GM23338 (cell line): ENCODE results near the gene GNAI2. TPM values are rescaled to one million over a fixed set of nuclear protein-coding genes. Genes with fewer than 3 reads are reported as not detected.

Source experiments
- ATAC-seq: fragments of 200-7000 bp; cut with Tn5 transposase; 3 replicates; pipeline ENCODE4 v1.9.1; 2020
- DNase-seq: peaks from one replicate; pipeline ENCODE4 v3.0.0-alpha.2; 2015; ENCODE audit warnings: low spot score
- H2AFZ ChIP-seq: fragments of 200-600 bp; sonication (generic); 2 replicates; pipeline ENCODE4 v1.8.0; 2016; ENCODE audit warnings: antibody characterized with exemption, mild to moderate bottlenecking, moderate library complexity
- H3F3A ChIP-seq: fragments of 200-600 bp; sonication (generic); replicated peaks from 2 replicates; pipeline ENCODE4 v1.8.0; 2017; ENCODE audit warnings: antibody characterized with exemption, mixed run types, low read depth
- H3K27ac ChIP-seq: fragments of 200-600 bp; sonication (generic); 2 replicates; pipeline ENCODE4 v1.6.1; 2016; ENCODE audit warnings: low read depth
- H3K27me3 ChIP-seq: fragments of 200-600 bp; sonication (generic); 2 replicates; pipeline ENCODE4 v1.8.0; 2016; ENCODE audit warnings: mild to moderate bottlenecking, mixed run types, moderate library complexity; ENCODE audit not compliant: insufficient read depth
- H3K36me3 ChIP-seq: fragments of 200-600 bp; sonication (generic); 2 replicates; pipeline ENCODE4 v1.8.0; 2016; ENCODE audit warnings: mild to moderate bottlenecking; ENCODE audit not compliant: insufficient read depth
- H3K4me1 ChIP-seq: fragments of 200-600 bp; sonication (generic); 2 replicates; pipeline ENCODE4 v1.8.0; 2016; ENCODE audit warnings: mild to moderate bottlenecking, moderate library complexity; ENCODE audit not compliant: insufficient read depth
- H3K4me2 ChIP-seq: fragments of 200-600 bp; sonication (generic); 2 replicates; pipeline ENCODE4 v1.7.1; 2017; ENCODE audit warnings: mixed run types
- H3K4me3 ChIP-seq: fragments of 200-600 bp; sonication (generic); 2 replicates; pipeline ENCODE4 v1.6.1; 2016; ENCODE audit warnings: mixed run types
- H3K79me2 ChIP-seq: fragments of 200-600 bp; sonication (generic); replicated peaks from 2 replicates; pipeline ENCODE4 v1.8.0; 2017; ENCODE audit warnings: mild to moderate bottlenecking; ENCODE audit not compliant: insufficient read depth
- H3K9me2 ChIP-seq: fragments of 200-600 bp; sonication (generic); 2 replicates; pipeline ENCODE4 v1.8.0; 2017; ENCODE audit not compliant: insufficient read depth
- H4K20me1 ChIP-seq: fragments of 200-600 bp; sonication (generic); replicated peaks from 2 replicates; pipeline ENCODE4 v1.8.0; 2017; ENCODE audit warnings: mild to moderate bottlenecking; ENCODE audit not compliant: insufficient read depth
- H3K27ac Mint-ChIP-seq: 2 replicates; pipeline ENCODE4 v1.8.0; 2020; ENCODE audit warnings: inconsistent platforms, mild to moderate bottlenecking, moderate library complexity, mixed read lengths
- H3K27me3 Mint-ChIP-seq: 3 replicates; pipeline ENCODE4 v1.8.0; 2022; ENCODE audit warnings: low read depth, mild to moderate bottlenecking, moderate library complexity, mixed read lengths, inconsistent platforms; ENCODE audit not compliant: insufficient read depth, poor library complexity
- H3K36me3 Mint-ChIP-seq: 3 replicates; pipeline ENCODE4 v1.8.0; 2021; ENCODE audit warnings: low read depth, mild to moderate bottlenecking, inconsistent platforms, moderate library complexity, mixed read lengths
- H3K4me1 Mint-ChIP-seq: 3 replicates; pipeline ENCODE4 v1.8.0; 2020; ENCODE audit warnings: mild to moderate bottlenecking, inconsistent platforms, mixed read lengths
- H3K4me3 Mint-ChIP-seq: 3 replicates; pipeline ENCODE4 v1.8.0; 2021; ENCODE audit warnings: moderate library complexity, mild to moderate bottlenecking, inconsistent platforms, mixed read lengths
- H3K9me3 Mint-ChIP-seq: 3 replicates; pipeline ENCODE4 v1.8.0; 2020; ENCODE audit warnings: moderate library complexity, mild to moderate bottlenecking, inconsistent platforms, mixed read lengths
- CREB1 ChIP-seq: fragments of 250-450 bp; sonication (Bioruptor Pico); IDR thresholded peaks from 2 replicates; pipeline ENCODE4 v1.5.0; 2020; ENCODE audit warnings: low read depth, mild to moderate bottlenecking, moderate library complexity
- EZH2 ChIP-seq: fragments of 200-600 bp; sonication (generic); IDR thresholded peaks from one replicate; pipeline ENCODE4 v1.8.0; 2017; ENCODE audit warnings: antibody characterized with exemption, mild to moderate bottlenecking, low read depth; ENCODE audit not compliant: unreplicated experiment
- EZH2phosphoT487 ChIP-seq: fragments of 200-600 bp; sonication (generic); IDR thresholded peaks from one replicate; pipeline ENCODE4 v1.8.1; 2018; ENCODE audit warnings: antibody characterized with exemption; ENCODE audit not compliant: unreplicated experiment
- NANOG ChIP-seq: IDR thresholded peaks from 2 replicates; pipeline ENCODE4 v1.6.1; 2016; ENCODE audit warnings: antibody characterized with exemption, borderline replicate concordance
- POLR2AphosphoS5 ChIP-seq: IDR thresholded peaks from 2 replicates; pipeline ENCODE4 v1.6.1; 2016; ENCODE audit warnings: antibody characterized with exemption, low read depth
- REST ChIP-seq: IDR thresholded peaks from one replicate; pipeline ENCODE4 v1.6.1; 2018; ENCODE audit warnings: antibody characterized with exemption; ENCODE audit not compliant: unreplicated experiment
- STAT1 ChIP-seq: IDR thresholded peaks from one replicate; pipeline ENCODE4 v1.6.1; 2016; ENCODE audit warnings: antibody characterized with exemption; ENCODE audit not compliant: unreplicated experiment
- ZNF114 ChIP-seq: fragments of 250-450 bp; sonication (Bioruptor Pico); IDR thresholded peaks from 2 replicates; pipeline ENCODE4 v1.5.0; 2020; ENCODE audit warnings: mild to moderate bottlenecking, moderate library complexity
- ZNF331 ChIP-seq: fragments of 250-450 bp; sonication (Bioruptor Pico); IDR thresholded peaks from 2 replicates; pipeline ENCODE4 v1.5.0; 2020; ENCODE audit warnings: low read depth, mild to moderate bottlenecking, moderate library complexity
- polyA plus RNA-seq: library from polyadenylated mRNA; unstranded; fragments of >200 nt; fragmentation: Nextera tagmentation; extraction: Ambion mirVana; gene quantifications from 2 replicates; pipeline ENCODE4 v1.2.1, GENCODE V29; 2016
- total RNA-seq: library from RNA; depleted of rRNA; stranded (reverse); fragments of >200 nt; shearing (Covaris generic); gene quantifications from 2 replicates; pipeline ENCODE4 v1.2.3, GENCODE V29; 2014
- TF ChIP-seq, protein P1 (sequence below): IDR thresholded peaks from 2 replicates; pipeline ENCODE4 v1.6.1; 2016; ENCODE audit warnings: antibody characterized with exemption
- TF ChIP-seq, protein P2 (sequence below): fragments of 250-450 bp; sonication (Bioruptor Pico); IDR thresholded peaks from 2 replicates; pipeline ENCODE4 v1.5.0; 2020; ENCODE audit warnings: mild to moderate bottlenecking, moderate library complexity
- TF ChIP-seq, protein P3 (sequence below), 2 experiments: fragments of 200-600 bp in 1 of 2; sonication (generic) in 1 of 2; conservative IDR thresholded peaks; 2 replicates each; pipeline versions ENCODE4 v1.5.1 to v1.6.1; 2016 to 2017; ENCODE audit warnings: antibody characterized with exemption in 2 of 2, low read depth in 2 of 2, mild to moderate bottlenecking in 2 of 2, moderate library complexity in 1 of 2

GNAI2 gene
- total and polyA plus RNA-seq, 2 experiments from 2014 or later = 138 to 153 TPM

GRCh38 chr3:50258979-50259378 is 23.0 kb downstream of the GNAI2 start:
- Histone ChIP-seq H3K36me3 (peaks cover 14% of the 10 kb centered on the region), H3K79me2 (no peaks in the 10 kb centered on the region), H3K4me3 (no peak overlapping the region), H4K20me1 (no peaks in the 10 kb centered on the region; the same call in 1 of the 2 replicates), H3F3A (peaks cover 30% of the 10 kb centered on the region), H3K4me2 (no peak overlapping the region; the same call in 1 of the 2 replicates), H3K4me1 (peaks cover 19% of the 10 kb centered on the region), H3K9me2 (no peaks in the 10 kb centered on the region), H3K27me3 (no peaks in the 10 kb centered on the region), H3K27ac (peak overlapping the region; percentile 66; the same call in 1 of the 2 replicates), H2AFZ (no peak overlapping the region)
- DNase-seq (no peak), ATAC-seq (peak; percentile 1; the same call in 1 of the 3 replicates)
- H3K9me3 Mint-ChIP-seq = no peaks in the 10 kb centered on the region
- TF ChIP-seq, protein P1, sequence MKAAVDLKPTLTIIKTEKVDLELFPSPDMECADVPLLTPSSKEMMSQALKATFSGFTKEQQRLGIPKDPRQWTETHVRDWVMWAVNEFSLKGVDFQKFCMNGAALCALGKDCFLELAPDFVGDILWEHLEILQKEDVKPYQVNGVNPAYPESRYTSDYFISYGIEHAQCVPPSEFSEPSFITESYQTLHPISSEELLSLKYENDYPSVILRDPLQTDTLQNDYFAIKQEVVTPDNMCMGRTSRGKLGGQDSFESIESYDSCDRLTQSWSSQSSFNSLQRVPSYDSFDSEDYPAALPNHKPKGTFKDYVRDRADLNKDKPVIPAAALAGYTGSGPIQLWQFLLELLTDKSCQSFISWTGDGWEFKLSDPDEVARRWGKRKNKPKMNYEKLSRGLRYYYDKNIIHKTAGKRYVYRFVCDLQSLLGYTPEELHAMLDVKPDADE = no peak
- TF ChIP-seq CREB1 (CRISPR knock-in tag) (no peak), NANOG (no peak), EZH2phosphoT487 (no peak), POLR2AphosphoS5 (no peak), EZH2 (no peak), ZNF331 (CRISPR knock-in tag) (no peak), REST (no peak), ZNF114 (no peak), STAT1 (no peak)
- TF ChIP-seq, protein P2, sequence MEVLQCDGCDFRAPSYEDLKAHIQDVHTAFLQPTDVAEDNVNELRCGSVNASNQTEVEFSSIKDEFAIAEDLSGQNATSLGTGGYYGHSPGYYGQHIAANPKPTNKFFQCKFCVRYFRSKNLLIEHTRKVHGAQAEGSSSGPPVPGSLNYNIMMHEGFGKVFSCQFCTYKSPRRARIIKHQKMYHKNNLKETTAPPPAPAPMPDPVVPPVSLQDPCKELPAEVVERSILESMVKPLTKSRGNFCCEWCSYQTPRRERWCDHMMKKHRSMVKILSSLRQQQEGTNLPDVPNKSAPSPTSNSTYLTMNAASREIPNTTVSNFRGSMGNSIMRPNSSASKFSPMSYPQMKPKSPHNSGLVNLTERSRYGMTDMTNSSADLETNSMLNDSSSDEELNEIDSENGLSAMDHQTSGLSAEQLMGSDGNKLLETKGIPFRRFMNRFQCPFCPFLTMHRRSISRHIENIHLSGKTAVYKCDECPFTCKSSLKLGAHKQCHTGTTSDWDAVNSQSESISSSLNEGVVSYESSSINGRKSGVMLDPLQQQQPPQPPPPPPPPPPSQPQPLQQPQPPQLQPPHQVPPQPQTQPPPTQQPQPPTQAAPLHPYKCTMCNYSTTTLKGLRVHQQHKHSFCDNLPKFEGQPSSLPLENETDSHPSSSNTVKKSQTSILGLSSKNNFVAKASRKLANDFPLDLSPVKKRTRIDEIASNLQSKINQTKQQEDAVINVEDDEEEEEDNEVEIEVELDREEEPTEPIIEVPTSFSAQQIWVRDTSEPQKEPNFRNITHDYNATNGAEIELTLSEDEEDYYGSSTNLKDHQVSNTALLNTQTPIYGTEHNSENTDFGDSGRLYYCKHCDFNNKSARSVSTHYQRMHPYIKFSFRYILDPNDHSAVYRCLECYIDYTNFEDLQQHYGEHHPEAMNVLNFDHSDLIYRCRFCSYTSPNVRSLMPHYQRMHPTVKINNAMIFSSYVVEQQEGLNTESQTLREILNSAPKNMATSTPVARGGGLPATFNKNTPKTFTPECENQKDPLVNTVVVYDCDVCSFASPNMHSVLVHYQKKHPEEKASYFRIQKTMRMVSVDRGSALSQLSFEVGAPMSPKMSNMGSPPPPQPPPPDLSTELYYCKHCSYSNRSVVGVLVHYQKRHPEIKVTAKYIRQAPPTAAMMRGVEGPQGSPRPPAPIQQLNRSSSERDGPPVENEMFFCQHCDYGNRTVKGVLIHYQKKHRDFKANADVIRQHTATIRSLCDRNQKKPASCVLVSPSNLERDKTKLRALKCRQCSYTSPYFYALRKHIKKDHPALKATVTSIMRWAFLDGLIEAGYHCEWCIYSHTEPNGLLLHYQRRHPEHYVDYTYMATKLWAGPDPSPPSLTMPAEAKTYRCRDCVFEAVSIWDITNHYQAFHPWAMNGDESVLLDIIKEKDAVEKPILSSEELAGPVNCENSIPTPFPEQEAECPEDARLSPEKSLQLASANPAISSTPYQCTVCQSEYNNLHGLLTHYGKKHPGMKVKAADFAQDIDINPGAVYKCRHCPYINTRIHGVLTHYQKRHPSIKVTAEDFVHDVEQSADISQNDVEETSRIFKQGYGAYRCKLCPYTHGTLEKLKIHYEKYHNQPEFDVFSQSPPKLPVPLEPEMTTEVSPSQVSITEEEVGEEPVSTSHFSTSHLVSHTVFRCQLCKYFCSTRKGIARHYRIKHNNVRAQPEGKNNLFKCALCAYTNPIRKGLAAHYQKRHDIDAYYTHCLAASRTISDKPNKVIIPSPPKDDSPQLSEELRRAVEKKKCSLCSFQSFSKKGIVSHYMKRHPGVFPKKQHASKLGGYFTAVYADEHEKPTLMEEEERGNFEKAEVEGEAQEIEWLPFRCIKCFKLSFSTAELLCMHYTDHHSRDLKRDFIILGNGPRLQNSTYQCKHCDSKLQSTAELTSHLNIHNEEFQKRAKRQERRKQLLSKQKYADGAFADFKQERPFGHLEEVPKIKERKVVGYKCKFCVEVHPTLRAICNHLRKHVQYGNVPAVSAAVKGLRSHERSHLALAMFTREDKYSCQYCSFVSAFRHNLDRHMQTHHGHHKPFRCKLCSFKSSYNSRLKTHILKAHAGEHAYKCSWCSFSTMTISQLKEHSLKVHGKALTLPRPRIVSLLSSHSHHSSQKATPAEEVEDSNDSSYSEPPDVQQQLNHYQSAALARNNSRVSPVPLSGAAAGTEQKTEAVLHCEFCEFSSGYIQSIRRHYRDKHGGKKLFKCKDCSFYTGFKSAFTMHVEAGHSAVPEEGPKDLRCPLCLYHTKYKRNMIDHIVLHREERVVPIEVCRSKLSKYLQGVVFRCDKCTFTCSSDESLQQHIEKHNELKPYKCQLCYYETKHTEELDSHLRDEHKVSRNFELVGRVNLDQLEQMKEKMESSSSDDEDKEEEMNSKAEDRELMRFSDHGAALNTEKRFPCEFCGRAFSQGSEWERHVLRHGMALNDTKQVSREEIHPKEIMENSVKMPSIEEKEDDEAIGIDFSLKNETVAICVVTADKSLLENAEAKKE (CRISPR knock-in tag) = no peak
- TF ChIP-seq, protein P3, sequence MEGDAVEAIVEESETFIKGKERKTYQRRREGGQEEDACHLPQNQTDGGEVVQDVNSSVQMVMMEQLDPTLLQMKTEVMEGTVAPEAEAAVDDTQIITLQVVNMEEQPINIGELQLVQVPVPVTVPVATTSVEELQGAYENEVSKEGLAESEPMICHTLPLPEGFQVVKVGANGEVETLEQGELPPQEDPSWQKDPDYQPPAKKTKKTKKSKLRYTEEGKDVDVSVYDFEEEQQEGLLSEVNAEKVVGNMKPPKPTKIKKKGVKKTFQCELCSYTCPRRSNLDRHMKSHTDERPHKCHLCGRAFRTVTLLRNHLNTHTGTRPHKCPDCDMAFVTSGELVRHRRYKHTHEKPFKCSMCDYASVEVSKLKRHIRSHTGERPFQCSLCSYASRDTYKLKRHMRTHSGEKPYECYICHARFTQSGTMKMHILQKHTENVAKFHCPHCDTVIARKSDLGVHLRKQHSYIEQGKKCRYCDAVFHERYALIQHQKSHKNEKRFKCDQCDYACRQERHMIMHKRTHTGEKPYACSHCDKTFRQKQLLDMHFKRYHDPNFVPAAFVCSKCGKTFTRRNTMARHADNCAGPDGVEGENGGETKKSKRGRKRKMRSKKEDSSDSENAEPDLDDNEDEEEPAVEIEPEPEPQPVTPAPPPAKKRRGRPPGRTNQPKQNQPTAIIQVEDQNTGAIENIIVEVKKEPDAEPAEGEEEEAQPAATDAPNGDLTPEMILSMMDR (conservative IDR thresholded peaks at IDR 0.05; ENCODE audit: low read depth in 2 of 2) = no peak; a peak in 1 of 4 replicates
- H3K27ac Mint-ChIP-seq = 0 out of 2 replicates have a peak overlapping the region, but pooled peaks have one; percentile 44
- H3K36me3 Mint-ChIP-seq = peaks cover 37% of the 10 kb centered on the region
- peaks cover 35% of the 10 kb centered on the region for H3K4me1 Mint-ChIP-seq
- H3K27me3 Mint-ChIP-seq = peaks cover 24% of the 10 kb centered on the region
- H3K4me3 Mint-ChIP-seq = no peak overlapping the region
